Liver (tissue), 9 donors: ENCODE measurements around the gene HOXA7. TPM values are rescaled to one million over a fixed set of nuclear protein-coding genes. Genes with fewer than 3 reads are reported as not detected.

Experiments used
- DNase-seq: peaks from one replicate; pipeline ENCODE4 v3.0.0-alpha.2; 2017; ENCODE audit warnings: low spot score
- H3K27ac ChIP-seq, 2 donors: one replicate each; pipeline ENCODE4 v1.7.0; 2013; ENCODE audit warnings: inconsistent platforms in 2 of 2, low read length in 2 of 2, control low read depth in 1 of 2, low read depth in 1 of 2, mild to moderate bottlenecking in 1 of 2
- H3K27me3 ChIP-seq, 4 donors: one replicate each; pipeline versions ENCODE4 v1.6.1 to v1.7.0; 2013; ENCODE audit warnings: low read length in 3 of 4, inconsistent platforms in 1 of 4, mild to moderate bottlenecking in 1 of 4, moderate library complexity in 1 of 4; ENCODE audit not compliant: control insufficient read depth in 4 of 4, insufficient read depth in 4 of 4
- H3K36me3 ChIP-seq, 4 donors: one replicate each; pipeline versions ENCODE4 v1.6.1 to v1.7.0; 2013; ENCODE audit warnings: low read length in 3 of 4, mild to moderate bottlenecking in 3 of 4, low read depth in 1 of 4, moderate library complexity in 1 of 4; ENCODE audit not compliant: control insufficient read depth in 4 of 4, insufficient read depth in 3 of 4
- H3K4me1 ChIP-seq, 4 donors: one replicate each; pipeline versions ENCODE4 v1.6.1 to v1.7.0; 2013; ENCODE audit warnings: low read length in 3 of 4, mild to moderate bottlenecking in 3 of 4, moderate library complexity in 1 of 4; ENCODE audit not compliant: control insufficient read depth in 4 of 4, insufficient read depth in 4 of 4
- H3K4me3 ChIP-seq, 3 donors: one replicate each; pipeline versions ENCODE4 v1.6.1 to v1.7.0; 2013; ENCODE audit warnings: low read length in 3 of 3, control low read depth in 1 of 3, low read depth in 1 of 3, mild to moderate bottlenecking in 1 of 3
- H3K9ac ChIP-seq, 2 donors: one replicate each; pipeline ENCODE4 v1.7.0; 2013; ENCODE audit warnings: low read length in 2 of 2, mild to moderate bottlenecking in 2 of 2, moderate library complexity in 2 of 2, control low read depth in 1 of 2, low read depth in 1 of 2
- H3K9me3 ChIP-seq, 4 donors: one replicate each; pipeline versions ENCODE4 v1.6.1 to v1.7.0; 2013; ENCODE audit warnings: low read length in 3 of 4; ENCODE audit not compliant: control insufficient read depth in 4 of 4
- ATF3 ChIP-seq: IDR thresholded peaks from 2 replicates; pipeline ENCODE4 v1.6.1; 2016; ENCODE audit warnings: antibody characterized with exemption
- EGR1 ChIP-seq, 2 donors: IDR thresholded peaks; 2 replicates each; pipeline ENCODE4 v1.6.1; 2016 to 2018; ENCODE audit warnings: antibody characterized with exemption in 2 of 2, low read depth in 2 of 2
- FOXA1 ChIP-seq: IDR thresholded peaks from 2 replicates; pipeline ENCODE4 v1.6.1; 2016; ENCODE audit warnings: antibody characterized with exemption
- FOXA2 ChIP-seq: IDR thresholded peaks from 2 replicates; pipeline ENCODE4 v1.6.1; 2016; ENCODE audit warnings: antibody characterized with exemption
- GABPA ChIP-seq, 2 donors: IDR thresholded peaks in 1 of 2; conservative IDR thresholded peaks in 1 of 2; 2 replicates each; pipeline ENCODE4 v1.6.1; 2016; ENCODE audit warnings: antibody characterized with exemption in 2 of 2, mild to moderate bottlenecking in 1 of 2, moderate library complexity in 1 of 2
- HNF4A ChIP-seq, 2 donors: conservative IDR thresholded peaks; 2 replicates each; pipeline ENCODE4 v1.6.1; 2016; ENCODE audit warnings: antibody characterized with exemption in 2 of 2, mild to moderate bottlenecking in 2 of 2
- HNF4G ChIP-seq: IDR thresholded peaks from 2 replicates; pipeline ENCODE4 v1.6.1; 2016; ENCODE audit warnings: antibody characterized with exemption
- JUND ChIP-seq, 2 donors: IDR thresholded peaks; 2 replicates each; pipeline ENCODE4 v1.6.1; 2016; ENCODE audit warnings: antibody characterized with exemption in 2 of 2
- MAX ChIP-seq: IDR thresholded peaks from 2 replicates; pipeline ENCODE4 v1.6.1; 2016; ENCODE audit warnings: antibody characterized with exemption
- NR2F2 ChIP-seq: IDR thresholded peaks from 2 replicates; pipeline ENCODE4 v1.6.1; 2016; ENCODE audit warnings: antibody characterized with exemption
- RAD21 ChIP-seq, 2 donors: IDR thresholded peaks; 2 replicates each; pipeline ENCODE4 v1.6.1; 2016; ENCODE audit warnings: antibody characterized with exemption in 2 of 2, mild to moderate bottlenecking in 2 of 2
- REST ChIP-seq: IDR thresholded peaks from 2 replicates; pipeline ENCODE4 v1.6.1; 2016; ENCODE audit warnings: antibody characterized with exemption, mild to moderate bottlenecking
- RXRA ChIP-seq, 2 donors: IDR thresholded peaks; 2 replicates each; pipeline ENCODE4 v1.6.1; 2017 to 2018; ENCODE audit warnings: antibody characterized with exemption in 2 of 2, mild to moderate bottlenecking in 1 of 2
- SP1 ChIP-seq: IDR thresholded peaks from 2 replicates; pipeline ENCODE4 v1.6.1; 2018; ENCODE audit warnings: antibody characterized with exemption, mild to moderate bottlenecking
- TAF1 ChIP-seq: conservative IDR thresholded peaks from 2 replicates; pipeline ENCODE4 v1.6.1; 2016; ENCODE audit warnings: antibody characterized with exemption, mild to moderate bottlenecking
- YY1 ChIP-seq: IDR thresholded peaks from 2 replicates; pipeline ENCODE4 v1.6.1; 2016; ENCODE audit warnings: antibody characterized with exemption, mild to moderate bottlenecking
- WGBS: extraction: QIAGEN DNeasy Blood & Tissue Kit; methylation state at CpG from one replicate; pipeline ENCODE4 v1.1.7; 2013; 5-methylcytosine and 5-hydroxymethylcytosine counted together
- polyA plus RNA-seq, 2 donors: library from polyadenylated mRNA; stranded (reverse) in 1 of 2; unstranded in 1 of 2; fragments of 200-250 nt in 1 of 2; fragments of >200 nt in 1 of 2; fragmentation: Nextera tagmentation in 1 of 2; extraction: Ambion mirVana in 1 of 2; gene quantifications; one replicate each; pipeline versions ENCODE4 v1.2.1 to v1.2.3, GENCODE V29; 2013 to 2015
- total RNA-seq, 2 donors: library from RNA; depleted of rRNA; stranded (reverse); fragments of >200 nt; gene quantifications; one replicate each; pipeline ENCODE4 v1.2.3, GENCODE V29; 2014
- TF ChIP-seq, protein P1 (sequence below): IDR thresholded peaks from 2 replicates; pipeline ENCODE4 v1.6.1; 2016; ENCODE audit warnings: antibody characterized with exemption
- TF ChIP-seq, protein P2 (sequence below): fragments of 150-350 bp; IDR thresholded peaks from 2 replicates; pipeline ENCODE4 v1.5.1; 2017; ENCODE audit warnings: improper control_type of control experiment, low read depth, low read length; ENCODE audit not compliant: missing input control
- donor health status: healthy.
- donor health status: healthy.
- donor health status: healthy.
- donor health status: healthy.
- donor health status: healthy.

HOXA7 gene
- total and polyA plus RNA-seq, 4 donors: under 0.01 to 0.05 TPM; not detected in 2

GRCh38 chr7:27116031-27116961 is 40.2 kb downstream of the HOXA7 start:
- peaks cover 0 to 2% (median 0%) of the 10 kb centered on the region in 4 donors for H3K4me1 ChIP-seq
- no peaks in the 10 kb centered on the region for H3K9me3 ChIP-seq
- WGBS: 26% methylated on average over 20 of the region's 20 CpGs
- H3K27ac ChIP-seq: peak overlapping the region in 1 of 2 donors; percentile 50
- peak overlapping the region in 1 of 2 donors; percentile 22 for H3K9ac ChIP-seq
- H3K36me3 ChIP-seq: no peaks in the 10 kb centered on the region
- DNase-seq: no peak
- TF ChIP-seq SP1: no peak
- no peak for TF ChIP-seq RAD21 (IDR thresholded peaks at IDR 0.05)
- no peak for TF ChIP-seq HNF4A (conservative IDR thresholded peaks at IDR 0.05)
- TF ChIP-seq YY1: no peak
- TF ChIP-seq JUND (IDR thresholded peaks at IDR 0.05): no peak
- TF ChIP-seq, protein P1, sequence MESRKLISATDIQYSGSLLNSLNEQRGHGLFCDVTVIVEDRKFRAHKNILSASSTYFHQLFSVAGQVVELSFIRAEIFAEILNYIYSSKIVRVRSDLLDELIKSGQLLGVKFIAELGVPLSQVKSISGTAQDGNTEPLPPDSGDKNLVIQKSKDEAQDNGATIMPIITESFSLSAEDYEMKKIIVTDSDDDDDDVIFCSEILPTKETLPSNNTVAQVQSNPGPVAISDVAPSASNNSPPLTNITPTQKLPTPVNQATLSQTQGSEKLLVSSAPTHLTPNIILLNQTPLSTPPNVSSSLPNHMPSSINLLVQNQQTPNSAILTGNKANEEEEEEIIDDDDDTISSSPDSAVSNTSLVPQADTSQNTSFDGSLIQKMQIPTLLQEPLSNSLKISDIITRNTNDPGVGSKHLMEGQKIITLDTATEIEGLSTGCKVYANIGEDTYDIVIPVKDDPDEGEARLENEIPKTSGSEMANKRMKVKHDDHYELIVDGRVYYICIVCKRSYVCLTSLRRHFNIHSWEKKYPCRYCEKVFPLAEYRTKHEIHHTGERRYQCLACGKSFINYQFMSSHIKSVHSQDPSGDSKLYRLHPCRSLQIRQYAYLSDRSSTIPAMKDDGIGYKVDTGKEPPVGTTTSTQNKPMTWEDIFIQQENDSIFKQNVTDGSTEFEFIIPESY: no peak
- no peak for TF ChIP-seq MAX
- no peak for TF ChIP-seq TAF1
- TF ChIP-seq NR2F2: no peak
- TF ChIP-seq REST: no peak
- TF ChIP-seq ATF3: no peak
- TF ChIP-seq RXRA (IDR thresholded peaks at IDR 0.05): no peak
- TF ChIP-seq FOXA1: no peak
- no peak for TF ChIP-seq EGR1 (IDR thresholded peaks at IDR 0.05; ENCODE audit: low read depth in 2 of 2)
- TF ChIP-seq GABPA (IDR thresholded peaks at IDR 0.05 in 1 of 2, conservative IDR thresholded peaks at IDR 0.05 in 1 of 2): no peak
- no peak for TF ChIP-seq FOXA2
- TF ChIP-seq, protein P2, sequence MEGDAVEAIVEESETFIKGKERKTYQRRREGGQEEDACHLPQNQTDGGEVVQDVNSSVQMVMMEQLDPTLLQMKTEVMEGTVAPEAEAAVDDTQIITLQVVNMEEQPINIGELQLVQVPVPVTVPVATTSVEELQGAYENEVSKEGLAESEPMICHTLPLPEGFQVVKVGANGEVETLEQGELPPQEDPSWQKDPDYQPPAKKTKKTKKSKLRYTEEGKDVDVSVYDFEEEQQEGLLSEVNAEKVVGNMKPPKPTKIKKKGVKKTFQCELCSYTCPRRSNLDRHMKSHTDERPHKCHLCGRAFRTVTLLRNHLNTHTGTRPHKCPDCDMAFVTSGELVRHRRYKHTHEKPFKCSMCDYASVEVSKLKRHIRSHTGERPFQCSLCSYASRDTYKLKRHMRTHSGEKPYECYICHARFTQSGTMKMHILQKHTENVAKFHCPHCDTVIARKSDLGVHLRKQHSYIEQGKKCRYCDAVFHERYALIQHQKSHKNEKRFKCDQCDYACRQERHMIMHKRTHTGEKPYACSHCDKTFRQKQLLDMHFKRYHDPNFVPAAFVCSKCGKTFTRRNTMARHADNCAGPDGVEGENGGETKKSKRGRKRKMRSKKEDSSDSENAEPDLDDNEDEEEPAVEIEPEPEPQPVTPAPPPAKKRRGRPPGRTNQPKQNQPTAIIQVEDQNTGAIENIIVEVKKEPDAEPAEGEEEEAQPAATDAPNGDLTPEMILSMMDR: no peak
- no peak for TF ChIP-seq HNF4G
- H3K27me3 ChIP-seq: peaks cover 0 to 22% (median 6%) of the 10 kb centered on the region in 4 donors
- peak overlapping the region in 1 of 3 donors; percentile 42 for H3K4me3 ChIP-seq
